GM19452 (cell line): ENCODE results near the gene ARL8A.
"Not testable (repeated sequence)": the region's sequence is repeated elsewhere in the genome, so short reads cannot be mapped to it uniquely, and the experiment has no call there.

Experiments
- ATAC-seq: cut with Tn5 transposase; IDR thresholded peaks from one replicate; pipeline ENCODE4 v1.9.1; 2021; ENCODE audit not compliant: unreplicated experiment

Gene ARL8A

DNA sequence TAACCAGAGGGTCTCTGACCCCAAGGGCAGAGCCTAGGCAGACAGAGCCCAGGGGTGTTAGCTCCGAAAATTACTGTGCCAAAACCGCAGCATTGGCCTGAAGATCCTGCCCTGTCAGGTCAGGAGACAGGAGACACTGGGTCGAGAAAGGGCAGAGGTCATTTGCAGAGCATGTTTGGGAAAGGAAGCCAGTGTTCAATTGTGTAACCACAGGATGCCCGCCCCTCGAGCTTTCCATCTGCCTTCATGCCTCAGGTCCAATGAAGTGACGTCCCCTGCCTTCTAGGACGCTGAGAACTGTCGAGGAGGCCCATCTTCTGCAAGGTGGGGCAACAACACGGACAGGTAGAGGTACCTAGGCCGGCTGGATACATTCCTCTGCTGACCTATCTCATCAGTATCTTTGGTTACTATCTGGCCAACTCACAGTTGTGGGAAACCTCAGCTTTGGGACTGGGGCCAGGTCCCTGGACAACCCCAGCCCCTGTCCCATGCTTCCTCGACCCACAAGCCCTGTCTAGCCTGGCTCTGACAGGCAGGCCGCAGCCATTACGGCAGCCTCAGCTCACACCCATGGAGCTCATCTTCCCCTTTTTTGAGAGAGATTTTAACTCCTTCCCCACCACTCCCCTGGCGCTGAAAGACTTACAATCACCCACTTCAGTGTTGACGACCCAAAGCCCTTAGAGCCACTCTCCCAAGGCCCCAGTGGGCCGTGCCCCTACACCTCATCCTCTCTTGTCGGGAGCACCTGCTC, 1.3 kb downstream of the ARL8A start:
- ATAC-seq: peak; percentile 19

DNA sequence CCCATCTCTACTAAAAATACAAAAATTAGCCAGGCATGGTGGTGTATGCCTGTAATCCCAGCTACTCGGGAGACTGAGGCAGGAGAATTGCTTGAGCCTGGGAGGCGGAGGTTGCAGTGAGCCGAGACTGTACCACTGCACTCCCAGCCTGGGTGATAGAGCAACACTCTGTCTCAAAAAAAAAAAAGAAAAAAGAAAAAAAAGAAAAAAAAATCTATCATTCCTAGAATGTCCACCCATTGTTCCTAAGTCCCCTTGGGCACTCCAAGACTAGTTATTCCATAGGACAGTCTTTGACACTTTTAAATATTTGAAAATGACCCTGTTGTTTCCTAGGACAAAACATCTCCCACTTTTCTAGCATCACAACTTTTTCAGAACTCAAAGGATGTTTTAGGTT, 3.1 kb downstream of the ARL8A start:
- not testable (repeated sequence) for ATAC-seq

DNA sequence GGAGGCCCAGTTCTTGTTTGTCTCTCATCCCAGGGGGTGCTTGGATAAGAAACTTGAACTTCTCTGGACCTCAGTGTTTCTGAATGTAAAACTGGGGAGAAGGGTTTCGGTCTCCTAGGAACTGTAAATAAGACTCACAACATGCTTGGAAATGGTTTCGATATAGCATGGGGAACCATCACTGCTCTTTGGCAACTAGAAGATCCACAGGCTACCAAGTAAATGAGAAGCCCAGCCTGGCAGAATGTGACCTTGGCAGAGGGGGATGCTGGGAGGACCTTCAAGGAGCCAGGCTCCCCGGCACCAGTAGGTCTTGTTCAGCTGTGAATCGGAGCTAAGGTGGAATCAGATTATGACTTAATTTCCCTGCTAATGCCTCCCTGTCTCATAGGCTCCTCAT, 3.7 kb downstream of the ARL8A start:
- no peak for ATAC-seq

DNA sequence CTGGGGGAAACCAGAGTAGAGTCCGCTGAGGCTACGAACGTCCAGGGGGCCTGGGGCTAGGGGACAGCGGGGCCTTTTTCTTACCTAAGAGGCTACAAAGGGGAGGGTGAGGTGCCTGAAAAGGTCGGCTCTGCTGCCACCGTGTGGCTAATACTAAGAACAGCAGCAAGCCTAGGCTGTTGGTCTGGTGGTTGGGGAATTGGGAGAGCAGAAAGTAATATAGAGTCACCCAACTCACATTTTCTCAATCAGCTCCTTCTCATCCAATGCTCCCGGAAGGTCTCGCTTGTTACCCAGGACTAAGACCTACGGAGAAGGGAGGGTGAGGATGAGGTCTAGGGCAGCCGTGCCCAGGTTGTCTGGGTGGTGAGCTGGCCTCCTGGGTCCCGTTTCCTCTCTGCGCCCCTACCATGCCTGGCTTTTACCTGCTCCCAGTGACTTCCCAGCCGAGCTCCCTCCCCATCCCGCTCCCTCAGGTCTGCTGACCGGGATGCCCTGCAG, 9.3 kb downstream of the ARL8A start:
- ATAC-seq: peak; percentile 53

DNA sequence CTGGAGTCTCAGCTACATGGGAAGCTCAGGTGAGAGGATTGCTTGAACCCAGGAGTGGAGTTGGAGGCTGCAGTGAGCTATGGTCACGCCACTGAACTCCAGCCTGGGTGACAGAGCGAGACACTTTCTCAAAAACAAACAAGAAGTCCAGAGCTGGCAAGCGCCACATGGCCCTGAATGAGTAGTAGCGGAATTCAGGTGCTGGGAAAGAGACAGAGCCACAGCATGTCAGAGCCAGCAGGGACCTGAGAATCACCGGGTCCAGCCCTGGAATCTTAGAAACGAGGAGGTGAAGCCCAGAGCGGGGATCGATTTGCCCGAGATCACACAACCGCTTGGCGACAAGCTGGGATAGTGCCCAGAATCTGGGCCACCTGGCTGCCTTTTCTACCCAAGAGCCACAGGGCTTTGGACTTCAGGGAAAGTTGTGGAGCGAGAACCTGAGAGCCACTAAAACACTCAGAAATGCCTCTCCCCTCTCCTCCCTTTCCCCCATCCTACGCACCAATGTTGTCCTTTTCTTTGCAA, 9.8 kb downstream of the ARL8A start:
- ATAC-seq: no peak

DNA sequence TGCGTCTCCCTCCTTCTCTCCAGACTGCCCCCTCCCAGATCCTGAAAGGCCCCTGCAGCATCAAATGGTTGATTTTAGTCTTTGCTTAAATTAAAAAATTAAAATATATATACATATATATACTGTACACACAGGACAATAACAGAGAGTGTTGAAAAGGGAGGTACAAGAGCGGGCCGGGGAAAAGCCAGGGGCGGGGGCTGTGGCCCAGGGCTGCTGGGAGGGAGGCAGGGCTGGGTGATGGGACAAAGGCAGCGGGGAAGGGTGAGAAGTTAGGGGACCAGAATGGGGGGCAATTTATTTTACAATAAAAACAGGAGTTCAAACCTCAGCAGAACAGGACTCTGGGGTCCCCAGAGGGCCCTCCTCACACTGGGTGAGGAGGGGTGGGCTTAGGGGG, 10.5 kb downstream of the ARL8A start:
- ATAC-seq: no peak

DNA sequence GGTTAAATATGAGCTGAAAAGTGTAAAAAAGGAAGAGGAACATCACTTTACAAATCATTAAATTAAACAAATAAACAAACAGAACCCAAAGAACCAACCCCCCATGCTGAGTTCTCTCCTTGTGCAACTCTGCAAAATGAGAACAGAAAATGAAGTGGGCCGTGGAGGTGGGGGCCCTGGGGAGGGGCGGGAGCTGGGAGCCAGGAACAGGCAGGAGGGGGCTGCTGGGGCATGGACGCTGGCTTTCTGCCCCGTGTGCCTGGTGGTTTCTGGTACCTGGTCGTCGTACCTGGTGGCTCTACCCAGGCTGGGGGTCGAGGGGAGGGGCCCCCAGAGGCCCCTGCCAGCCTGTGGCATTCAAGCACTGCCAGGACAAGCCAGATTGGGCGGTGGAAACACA, 11.0 kb downstream of the ARL8A start:
- ATAC-seq: no peak

DNA sequence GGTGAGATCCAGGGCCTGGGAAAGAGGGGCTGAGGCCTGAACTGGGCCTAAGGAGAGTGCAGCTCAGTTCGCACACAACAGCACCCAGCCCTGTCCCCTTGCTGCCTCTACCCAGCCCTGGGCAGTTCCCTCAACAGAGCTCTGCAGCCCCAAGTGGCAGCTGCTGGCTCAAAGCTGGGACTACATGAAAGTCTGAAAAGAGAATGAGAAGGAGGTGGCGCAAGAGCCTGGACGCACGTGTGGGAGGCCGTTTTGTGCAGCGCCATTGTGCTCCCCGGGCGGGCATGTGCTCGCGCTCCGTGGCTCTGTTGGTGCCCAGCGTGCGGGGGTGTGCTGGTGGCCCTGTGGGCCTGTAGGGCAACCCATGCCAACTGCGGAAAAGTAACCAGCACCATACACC, 11.5 kb downstream of the ARL8A start:
- ATAC-seq: no peak

DNA sequence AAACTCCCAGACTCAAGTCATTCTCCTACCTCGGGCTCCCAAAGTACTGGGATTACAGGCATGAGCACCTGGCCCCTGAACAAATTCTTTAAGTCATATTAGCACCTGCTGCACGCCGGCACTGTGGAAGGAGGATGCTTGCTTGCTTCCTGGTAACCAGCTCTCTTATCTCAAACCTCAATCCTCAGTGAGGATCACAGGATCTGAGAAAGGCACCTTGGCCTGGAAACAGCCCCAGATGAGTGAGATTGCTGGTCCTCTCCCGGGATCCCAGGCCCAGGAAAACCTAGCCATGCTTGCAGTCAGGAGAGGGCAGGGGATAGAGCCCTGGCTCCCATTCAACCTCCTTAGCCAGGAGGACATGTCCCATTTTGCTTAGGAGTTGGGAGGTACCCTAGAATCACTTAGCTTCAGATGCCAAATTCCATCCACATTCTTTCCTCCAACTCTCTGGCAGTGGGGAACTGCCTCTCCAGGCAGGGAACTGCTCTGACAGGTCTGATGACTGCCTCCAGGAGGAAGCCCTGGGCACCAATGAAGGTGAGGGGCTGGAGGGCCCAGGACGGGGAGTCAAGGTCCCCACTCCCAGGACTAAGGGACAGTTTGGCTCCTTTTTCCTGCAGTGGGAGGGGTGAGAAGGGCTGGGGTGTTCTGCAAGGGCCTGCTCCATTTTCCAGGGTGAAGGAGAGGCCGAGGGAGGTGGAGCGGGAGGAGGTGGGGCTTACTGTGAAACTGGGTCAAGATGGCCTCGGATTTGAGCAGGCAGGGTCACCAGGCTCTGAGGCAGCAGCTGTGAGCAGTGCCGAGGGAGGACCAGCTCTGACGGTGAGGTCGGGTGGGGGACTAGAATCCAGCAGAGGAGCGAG, 12.3 kb downstream of the ARL8A start:
- ATAC-seq: no peak

DNA sequence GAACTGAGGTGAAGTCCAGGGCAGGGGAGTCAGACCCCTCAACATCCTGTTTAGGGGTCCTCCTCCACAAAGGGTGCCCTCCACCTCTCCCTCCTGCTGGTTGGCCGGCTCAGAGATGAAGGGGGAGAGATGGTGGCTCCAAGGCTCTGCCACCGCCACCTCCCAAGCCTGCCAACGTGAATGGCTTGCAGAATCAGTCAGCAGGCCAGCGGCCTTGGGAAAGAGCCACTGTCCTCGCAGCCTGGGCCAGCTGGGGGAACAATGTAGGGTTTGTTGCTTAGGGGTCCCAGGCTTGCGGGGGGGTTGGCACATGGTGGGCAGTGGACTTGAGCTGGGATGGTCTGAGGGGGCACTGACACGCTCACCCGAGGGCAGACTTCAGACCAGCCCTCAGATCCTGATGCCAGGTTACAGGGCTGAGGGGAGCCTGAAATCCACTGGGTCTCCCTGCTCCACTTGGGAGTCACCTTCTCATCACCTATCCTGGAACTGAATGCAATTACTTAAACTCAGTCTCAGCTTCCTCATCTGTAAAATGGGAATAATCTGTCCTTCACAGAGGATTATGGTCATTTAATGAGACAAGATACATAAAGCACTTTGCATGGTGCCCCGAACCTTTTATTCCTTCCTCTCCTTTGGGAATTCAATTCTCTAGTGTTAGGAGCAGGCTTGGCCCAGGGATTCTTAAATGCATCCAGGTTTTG, 13.6 kb downstream of the ARL8A start:
- ATAC-seq: no peak

DNA sequence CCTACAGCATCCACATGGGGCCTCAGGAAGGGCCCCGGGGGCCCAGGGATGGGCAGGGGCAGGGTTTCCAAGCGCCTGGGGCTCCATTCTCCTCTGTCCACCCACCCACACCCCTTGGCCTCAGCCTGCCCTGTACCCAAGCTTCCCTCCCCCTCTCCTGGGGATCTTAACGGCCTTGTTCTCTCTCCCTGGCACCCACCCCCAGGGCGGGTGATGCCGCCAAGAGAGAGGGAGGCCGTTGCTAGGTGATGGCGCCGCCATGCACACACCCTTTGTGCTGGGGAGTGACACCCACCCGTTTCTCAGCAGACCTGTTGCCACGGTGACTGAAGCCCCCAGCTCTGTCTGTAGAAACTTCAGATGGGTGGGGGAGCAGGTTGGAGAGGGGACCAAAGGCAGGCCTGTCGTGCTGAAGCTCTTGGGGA, 14.2 kb downstream of the ARL8A start:
- no peak for ATAC-seq

DNA sequence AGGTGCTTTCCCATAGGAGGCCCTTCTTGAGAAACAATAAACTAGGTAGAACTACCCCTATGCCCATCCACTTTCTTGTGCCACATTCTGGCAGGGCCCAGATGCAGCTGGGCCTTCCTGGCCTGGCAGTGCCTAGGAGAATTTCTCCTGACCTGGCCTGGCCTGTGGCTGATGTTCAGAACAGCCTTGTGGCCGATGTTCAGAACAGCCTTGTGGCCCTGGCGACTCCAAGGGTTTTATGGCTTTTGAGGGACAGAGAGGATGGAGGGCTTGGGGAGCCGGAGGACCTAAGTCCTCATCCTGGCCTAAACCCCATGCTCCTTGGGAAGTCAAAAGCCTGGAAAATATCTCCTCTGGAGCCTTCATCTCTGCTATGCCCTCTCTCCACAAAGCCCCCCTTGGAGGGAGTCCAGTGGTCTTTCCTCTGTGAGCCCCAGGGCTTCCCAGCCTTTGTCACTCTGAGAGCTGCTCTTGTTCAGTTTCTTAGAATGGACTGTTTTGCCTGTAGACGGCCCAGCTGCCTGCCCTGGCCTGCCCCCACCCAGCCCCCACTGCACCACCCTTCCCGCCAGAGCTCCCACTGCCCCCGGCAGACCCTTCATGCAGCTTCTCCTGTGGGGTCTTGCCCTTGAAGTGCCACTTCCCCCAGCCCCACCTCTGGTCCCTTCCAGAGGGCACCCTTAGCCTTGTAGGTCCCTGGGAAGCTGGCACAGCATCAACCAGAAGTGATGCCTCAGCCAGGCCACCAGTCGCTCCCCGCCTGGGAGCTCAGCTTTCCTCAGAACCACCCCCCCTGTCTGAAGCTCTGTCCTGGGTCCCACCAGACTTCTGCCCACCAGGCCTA, 14.9 kb downstream of the ARL8A start:
- no peak for ATAC-seq

DNA sequence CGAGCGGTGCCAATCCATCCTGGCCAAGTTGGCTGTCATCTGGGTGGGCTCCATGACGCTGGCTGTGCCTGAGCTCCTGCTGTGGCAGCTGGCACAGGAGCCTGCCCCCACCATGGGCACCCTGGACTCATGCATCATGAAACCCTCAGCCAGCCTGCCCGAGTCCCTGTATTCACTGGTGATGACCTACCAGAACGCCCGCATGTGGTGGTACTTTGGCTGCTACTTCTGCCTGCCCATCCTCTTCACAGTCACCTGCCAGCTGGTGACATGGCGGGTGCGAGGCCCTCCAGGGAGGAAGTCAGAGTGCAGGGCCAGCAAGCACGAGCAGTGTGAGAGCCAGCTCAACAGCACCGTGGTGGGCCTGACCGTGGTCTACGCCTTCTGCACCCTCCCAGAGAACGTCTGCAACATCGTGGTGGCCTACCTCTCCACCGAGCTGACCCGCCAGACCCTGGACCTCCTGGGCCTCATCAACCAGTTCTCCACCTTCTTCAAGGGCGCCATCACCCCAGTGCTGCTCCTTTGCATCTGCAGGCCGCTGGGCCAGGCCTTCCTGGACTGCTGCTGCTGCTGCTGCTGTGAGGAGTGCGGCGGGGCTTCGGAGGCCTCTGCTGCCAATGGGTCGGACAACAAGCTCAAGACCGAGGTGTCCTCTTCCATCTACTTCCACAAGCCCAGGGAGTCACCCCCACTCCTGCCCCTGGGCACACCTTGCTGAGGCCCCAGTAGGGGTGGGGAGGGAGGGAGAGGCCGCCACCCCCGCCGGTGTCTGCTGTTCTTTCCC, 16.5 kb downstream of the ARL8A start:
- no peak for ATAC-seq

DNA sequence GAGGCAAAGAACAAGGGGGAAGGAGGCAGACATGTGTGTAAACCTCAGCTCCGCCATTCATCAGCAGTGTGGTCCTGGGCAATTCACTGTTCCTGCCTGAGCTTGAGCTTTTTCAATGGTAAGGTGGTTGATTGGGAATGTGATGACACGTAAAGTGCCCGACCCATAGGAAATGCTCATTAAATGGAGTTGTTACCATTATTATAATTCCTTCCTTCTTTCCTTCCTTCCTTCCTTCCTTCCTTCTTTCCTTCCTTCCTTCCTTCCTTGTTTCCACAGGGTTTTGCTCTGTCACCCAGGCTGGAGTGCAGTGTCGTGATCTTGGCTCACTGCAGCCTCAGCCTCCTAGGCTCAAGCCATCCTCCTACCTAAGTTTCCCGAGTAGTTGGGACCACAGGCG, 17.5 kb downstream of the ARL8A start:
- no peak for ATAC-seq

DNA sequence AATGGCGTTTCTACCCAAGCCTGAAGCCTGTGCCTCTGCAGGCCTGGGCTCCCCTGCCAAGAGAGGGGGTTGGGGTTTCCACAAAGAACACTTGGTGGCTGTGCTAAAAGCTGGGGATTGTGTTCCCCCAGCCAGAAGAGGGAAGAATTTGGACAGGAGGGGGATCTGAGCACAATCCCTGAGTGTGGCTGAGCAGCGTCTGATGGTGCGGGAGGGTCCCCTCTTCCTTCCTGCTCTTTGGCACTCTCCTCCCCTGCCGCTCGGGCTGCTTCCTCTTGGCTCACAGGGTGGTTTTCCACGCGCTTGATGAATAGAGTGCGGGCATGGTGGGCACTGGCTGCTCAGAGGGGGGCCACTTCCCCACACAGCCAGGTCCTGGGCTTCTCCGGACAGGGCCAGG, 18.1 kb downstream of the ARL8A start:
- no peak for ATAC-seq

DNA sequence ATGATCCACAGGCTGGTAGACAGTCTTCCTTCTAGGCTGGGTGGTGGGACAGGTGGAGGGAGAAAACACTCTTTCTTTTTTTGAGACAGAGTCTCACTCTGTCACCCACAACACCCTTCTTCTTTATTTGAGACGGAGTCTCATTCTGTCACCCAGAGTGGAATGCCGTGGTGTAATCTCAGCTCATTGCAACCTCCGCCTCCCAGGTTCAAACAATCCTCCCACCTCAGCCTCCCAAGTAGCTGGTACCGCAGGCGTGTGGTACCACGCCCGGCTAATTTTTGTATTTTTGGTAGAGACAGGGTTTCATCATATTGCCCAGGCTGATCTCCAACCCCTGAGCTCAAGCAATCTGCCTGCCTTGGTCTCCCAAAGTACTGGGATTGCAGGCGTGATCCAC, 18.9 kb downstream of the ARL8A start:
- no peak for ATAC-seq

DNA sequence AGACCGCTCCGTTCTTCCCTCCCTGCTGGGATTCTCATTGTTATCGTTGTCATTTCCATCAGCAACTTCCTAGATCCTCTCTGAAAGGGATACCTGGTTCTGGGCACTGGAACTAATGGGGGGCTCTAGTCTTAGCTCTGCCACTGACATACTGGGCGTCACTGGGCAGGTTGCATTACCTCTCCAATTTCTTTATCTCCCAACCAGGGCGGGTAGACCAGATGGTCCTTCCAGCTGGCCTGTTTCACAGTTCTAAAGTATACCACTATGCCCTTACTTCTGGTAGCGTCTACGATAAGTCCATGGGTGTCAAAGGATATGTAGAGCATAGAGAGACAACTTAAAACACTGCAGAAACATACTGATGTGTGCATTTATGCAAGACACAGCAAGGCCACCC, 20.4 kb downstream of the ARL8A start:
- ATAC-seq: no peak

DNA sequence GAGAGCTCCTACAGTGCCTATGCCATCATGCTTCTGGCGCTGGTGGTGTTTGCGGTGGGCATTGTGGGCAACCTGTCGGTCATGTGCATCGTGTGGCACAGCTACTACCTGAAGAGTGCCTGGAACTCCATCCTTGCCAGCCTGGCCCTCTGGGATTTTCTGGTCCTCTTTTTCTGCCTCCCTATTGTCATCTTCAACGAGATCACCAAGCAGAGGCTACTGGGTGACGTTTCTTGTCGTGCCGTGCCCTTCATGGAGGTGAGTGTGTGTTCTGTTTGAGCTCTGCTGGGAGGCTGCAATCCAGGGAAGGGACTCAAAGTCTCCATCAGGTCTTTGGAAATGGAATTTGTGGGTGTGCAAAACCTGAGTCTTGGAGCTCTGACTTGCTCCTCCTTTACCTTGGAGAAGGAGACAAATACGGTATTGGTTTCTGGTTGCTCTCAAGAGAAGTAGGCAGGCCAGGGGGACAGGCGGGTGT, 21.2 kb downstream of the ARL8A start:
- ATAC-seq: no peak

DNA sequence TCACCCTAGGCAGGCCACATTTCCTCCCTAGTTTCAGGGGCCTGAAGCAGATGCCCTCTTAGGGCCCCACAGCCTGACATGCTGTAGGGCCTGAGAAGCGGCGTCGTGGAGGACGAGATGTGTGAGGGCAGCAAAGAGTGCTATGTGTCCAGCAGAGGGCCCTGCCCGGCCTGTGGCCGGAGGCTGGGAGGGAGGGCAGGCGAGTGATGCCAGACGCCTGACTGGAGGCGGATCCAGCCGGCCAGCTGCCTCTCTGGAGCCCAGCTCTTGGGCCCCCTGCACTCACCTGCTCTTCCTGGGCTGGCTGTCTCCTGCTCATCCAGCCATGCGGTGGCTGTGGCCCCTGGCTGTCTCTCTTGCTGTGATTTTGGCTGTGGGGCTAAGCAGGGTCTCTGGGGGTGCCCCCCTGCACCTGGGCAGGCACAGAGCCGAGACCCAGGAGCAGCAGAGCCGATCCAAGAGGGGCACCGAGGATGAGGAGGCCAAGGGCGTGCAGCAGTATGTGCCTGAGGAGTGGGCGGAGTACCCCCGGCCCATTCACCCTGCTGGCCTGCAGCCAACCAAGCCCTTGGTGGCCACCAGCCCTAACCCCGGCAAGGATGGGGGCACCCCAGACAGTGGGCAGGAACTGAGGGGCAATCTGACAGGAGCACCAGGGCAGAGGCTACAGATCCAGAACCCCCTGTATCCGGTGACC, 21.8 kb downstream of the ARL8A start, which contains the start of gene GPR37L1:
Gene GPR37L1, plus strand, starts transcription at position 279 of the 697 bp plus-strand sequence. Its CDS starts 47 bp downstream, at position 326.
- no peak for ATAC-seq
